NCI-H2227 (cell line): ENCODE measurements around the gene TMOD2.
A peak's percentile ranks its signal among the peaks of the same experiment; 100 is the strongest.

ENCODE experiments used
- DNase-seq: peaks from one replicate; lab custom pipeline; 2025; ENCODE audit not compliant: unreplicated experiment; lab: John Stamatoyannopoulos, UW

Gene TMOD2

DNA sequence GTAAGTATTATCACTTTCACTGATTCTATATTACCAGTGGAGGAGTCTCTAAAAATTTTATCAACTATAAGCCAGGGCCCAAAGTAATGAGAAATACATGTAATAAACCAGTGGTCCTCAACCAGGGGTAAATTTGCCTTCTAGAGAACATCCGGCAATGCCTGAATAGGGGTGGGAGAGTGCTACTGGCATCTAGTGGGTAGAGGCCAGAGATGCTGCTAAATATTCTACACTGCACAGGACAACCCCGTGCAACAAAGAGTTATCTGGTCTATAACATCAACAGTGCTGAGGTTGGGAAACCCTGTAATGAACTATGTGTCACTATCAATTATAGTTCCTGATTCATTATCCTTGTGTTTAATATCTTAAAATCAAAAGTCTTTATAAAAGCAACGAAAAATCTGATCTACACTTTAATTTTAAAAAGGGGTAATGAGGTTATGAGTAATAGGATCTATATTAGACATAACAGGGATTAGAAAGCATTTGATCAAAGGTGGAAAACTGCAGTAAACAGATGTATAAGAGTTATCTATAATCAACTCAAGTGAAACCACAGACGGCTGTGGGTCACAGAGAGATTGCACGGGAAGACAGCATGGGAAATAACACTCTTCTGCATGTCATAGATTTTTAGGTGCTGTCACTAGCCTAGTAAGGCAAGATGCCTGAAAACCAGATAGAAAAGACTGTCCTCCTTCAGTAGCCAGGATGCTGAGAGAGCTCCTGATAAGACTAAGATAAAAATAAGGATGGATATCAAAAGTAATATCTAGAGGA is 16.0 kb upstream of the TMOD2 start:
- no peak for DNase-seq

DNA sequence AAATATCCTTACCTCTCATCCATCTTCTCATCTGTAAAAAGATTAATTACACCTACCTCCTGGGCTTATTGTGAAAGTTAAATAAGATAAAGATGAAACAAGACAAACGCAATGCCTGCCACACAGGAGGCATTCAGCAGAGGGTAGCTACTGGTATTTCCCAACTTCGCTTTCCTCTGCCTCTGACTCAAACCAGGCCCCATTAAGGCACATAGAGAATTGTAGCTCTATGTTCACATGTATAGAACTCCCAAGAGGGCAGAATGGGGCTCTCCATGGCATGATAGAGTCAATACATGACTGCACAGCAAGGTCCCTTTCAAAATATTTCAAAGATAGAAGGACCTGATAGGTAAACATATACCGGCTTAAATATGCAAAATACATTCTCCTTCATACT is 15.3 kb upstream of the TMOD2 start:
- DNase-seq, result no peak

DNA sequence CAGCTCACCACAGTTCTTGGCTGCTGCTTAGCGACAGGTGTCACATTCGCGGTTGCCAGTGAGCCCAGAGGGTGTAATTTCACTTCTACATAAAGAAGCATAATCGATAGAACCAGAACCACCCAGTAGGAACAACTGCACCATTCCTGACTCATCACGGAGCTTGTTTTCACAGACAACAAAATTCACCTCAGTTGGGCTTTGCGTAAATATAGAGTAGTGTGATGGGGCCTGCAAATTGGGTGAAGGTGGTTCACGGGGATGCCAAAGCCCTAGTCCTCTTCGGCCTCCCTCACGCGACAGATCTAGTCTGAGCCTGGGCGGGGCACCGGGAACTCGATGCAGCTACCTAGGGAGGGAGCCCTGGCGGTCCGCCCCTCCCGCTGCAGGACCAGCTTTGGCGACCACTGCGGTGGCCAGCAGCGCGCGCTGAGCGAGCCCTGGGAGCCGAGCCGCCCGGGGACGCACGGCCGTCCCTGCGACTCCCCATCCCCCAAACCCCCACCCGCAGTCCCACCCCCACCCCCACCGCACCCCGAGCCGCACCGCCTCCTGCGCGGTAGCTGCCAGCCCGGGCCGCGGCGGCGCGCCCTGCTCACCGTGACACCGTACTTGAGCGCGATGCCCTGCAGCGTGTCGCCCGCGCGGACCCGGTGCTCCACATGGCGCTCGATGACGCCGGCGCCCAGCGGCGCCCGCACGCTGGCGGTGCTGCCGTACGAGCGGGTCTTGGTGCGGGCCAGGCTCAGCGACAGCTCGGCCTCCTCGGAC is 14.5 kb upstream of the TMOD2 start:
- DNase-seq, result peak; percentile 65

DNA sequence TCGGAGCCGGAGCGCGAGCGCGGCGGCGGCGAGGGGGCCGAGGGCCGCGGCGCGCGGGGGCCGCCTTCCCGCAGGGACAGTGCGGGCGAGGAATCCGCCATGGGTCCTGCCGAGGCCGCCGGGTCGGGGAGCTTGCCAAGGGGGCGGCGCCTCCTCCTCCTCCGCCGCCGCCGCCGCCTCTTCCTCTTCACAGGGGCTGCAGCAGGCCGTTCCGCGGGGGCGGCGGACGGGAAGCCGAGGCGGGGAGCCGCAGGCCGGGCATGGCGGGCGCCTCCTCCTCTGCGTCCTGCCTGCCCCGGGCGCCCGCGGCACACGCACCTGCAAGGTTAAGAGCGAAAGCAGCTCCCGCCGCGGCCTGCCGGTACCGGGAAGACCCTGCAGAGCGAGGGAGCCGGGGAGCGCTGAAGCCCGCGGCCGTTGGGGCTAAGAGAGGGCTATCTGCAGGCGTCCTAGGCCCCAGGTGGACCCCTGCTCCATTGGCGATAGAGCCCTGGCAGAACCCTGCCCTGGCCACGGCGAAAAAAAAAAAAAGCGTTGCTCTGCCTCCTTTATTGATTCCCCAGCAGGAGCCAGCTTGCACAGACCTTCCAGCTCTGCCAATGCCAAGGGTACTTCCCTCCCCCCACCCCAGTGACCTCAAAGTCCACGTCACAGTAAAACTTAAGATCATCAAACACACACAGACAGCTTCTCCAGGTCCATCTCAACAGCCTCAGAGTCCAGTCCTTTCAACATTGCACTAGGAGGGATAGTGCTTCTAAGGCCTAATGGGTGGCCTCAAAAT is 13.7 kb upstream of the TMOD2 start, which contains the start of gene LYSMD2:
LYSMD2 (minus strand) TSS at position 134 of the 784 bp plus-strand sequence; CDS start at position 101, 33 bp downstream.
- peak; percentile 53 for DNase-seq

DNA sequence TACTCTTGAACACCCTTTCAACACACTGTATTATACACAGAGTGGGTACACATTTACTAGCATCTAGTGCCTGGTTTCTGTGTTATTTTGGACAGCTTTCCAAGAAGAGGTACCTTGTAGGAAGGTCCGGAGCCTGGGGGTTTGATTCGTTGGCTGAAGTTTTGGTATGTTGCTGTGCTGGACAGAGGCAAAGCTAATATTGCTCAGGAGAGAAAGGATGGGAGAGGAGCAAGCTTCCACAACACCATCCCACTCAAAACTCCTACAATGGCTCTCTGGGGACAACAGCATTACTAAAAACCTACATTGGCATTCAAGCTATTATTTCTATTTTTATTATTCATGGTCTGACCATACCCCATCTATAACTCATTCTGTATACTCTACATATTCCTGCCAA is 12.8 kb upstream of the TMOD2 start:
- DNase-seq, result no peak

DNA sequence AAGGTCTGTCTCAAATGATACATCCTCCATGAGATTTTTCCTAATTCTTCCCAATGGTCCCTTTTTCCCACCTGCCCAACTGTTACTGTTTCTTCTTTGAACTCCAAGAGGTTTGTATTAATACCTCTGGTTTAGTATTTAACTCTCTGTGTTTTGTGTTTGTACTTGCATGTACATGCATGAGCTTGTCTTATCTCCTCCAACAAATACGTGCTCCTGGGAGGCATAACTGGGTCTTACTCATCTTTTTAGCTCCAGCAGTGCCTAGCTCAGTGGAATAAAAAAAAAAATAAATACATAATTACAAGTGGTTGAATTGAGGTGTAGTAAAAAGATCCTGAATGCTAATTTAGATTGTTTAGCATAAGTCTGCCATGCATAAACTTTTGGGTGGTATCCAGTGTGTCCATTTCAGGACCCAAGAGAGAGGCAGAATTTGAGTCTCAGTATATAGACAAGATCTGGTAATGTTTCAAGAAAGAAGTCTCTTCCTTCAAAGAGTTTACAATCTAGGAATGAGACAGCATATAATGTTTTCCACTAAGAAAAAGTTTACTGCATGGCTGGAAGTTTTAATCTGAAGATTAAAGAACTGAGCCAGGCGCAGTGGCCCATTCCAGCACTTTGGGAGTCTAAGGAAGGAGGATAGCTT is 12.2 kb upstream of the TMOD2 start:
- DNase-seq, result no peak

DNA sequence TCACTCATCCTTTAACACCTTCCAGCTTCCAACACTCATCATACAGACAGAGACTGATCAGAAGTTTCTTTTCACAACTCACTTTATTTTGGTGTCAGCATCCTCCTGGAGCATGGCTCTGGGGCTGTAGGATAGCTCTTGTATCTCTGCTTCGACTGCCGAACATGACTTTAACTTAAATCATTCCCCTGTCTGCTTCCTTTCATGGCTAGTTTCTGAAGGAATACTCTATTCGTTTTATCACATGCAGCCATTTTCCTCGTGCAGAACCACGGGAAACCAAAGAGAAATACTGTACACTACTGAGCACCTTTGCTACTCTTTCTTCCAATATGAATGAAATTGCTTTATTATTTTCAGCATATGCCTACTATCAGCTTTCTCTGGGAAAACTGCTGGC is 2.1 kb upstream of the TMOD2 start:
- DNase-seq, result no peak

DNA sequence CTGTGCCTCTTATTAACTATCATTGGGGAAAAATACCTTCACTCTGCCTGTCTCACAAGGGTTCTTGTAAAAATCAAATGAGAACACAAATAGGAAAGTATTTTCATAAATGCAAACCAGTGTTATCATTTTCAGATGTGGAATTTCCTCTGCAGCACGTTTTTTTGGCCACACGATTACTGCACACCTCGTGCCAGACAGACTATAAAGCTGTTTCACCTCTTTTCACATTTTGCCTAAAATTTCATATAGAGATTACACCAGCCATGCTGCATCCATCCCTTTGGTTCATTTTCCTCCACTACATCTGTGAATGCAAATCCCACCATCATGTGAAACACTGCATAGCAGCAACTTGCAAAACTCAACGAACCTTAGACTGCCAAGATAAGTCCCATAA is 1.2 kb upstream of the TMOD2 start:
- DNase-seq, result no peak

DNA sequence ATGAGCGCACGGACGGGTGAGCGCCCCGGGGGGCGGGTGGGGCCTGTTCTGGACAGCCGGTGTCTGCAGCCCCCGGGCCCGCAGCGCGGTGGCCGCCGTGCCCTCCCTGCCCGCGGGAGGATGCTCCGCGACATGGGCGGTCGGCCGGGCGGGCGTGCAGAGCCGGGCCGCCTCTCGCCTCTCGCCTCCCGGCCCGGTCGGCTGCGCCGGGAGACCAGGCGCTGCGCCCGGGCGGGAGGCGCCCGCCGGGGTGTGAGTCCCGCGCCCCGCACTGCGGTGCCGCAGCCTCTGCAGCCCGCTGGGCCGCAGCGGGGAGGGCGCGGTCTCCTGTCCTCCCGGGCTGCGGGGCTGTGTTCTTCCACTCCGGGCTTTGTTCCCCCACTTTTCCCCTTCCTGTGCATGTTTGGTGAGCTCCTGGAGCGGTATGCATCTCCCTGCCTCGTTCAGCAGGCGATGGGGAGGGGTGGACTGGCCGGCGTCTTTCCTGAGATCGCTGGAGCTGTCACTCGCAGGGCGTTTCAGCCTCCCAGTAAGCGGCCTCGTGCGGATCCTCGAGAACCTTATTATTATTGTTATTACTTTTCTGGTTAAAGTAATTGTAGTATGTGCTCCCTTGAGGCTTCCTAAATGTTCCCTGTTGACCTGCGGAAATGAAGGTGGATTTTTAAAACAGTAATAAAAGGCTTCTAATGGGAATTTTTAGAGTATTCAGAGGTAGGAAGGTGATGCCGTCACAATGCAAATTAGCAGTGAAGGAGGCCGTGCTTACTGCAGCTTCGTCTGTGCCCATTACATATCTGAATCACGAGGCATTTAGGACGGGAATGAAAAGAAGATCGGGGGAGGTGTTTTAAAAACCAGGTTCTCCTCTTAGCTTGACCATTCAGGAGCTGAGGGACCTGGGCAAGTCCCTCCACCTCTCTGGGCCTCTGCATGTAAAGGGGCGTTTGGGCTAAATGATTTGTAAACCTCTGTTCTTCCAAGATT is 593 bp downstream of the TMOD2 start:
- DNase-seq, result peak; percentile 46

DNA sequence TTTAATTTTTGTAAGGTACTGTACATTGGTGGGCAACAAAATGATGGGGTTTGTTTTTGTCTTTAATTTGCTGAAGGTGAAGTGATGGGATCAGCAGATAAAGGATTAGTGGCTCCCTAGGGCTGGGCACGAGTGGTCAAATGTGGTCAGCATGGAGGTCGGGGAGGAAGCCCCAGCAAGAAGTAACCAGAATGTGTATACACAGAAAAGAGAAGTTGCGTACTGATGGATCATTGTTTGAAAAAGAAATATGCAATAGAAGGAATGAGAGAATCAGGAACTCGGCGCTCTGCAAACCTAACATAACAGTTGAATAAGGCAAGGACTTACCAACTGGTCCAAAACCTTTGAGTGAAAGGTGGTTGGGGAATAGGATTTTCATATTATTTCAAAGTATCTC is 1.5 kb downstream of the TMOD2 start:
- no peak for DNase-seq

DNA sequence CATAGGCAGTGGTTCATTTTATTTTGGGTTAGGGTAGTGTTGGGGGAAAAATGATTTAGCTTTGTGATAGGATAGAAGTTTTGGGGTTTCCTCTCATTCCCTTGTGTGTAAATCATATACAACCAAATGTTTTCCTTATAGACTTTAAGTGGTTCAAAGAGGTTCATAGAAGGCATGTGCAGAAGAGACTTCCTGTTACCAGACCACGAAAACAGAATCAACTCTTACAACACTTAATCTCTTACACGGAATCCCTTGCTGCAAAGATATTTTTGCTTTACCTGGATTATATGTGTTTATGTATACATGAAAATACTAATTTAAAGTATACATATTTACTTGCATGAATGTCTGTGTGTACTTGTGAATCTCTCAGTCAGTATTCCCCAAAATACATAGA is 2.9 kb downstream of the TMOD2 start:
- no peak for DNase-seq

DNA sequence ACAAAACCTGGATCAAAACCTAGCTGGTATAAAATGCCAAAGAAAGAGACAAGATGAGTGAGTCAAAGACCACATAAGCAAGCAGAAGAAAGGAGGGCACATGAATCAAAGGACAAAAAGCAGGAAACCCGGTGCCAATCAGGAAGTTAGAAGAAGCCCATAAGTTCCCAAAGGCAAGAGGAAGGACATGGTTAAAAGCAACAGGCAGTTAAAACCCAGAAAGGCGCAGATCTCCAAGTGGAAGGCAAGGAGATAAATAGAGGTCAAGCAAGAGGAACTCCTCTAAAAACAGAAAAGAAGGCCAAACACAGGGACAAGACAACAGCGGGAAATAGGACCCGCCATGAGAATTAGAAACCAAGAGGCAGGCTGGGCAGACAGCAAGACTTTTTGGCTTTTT is 4.4 kb downstream of the TMOD2 start:
- DNase-seq, result no peak

DNA sequence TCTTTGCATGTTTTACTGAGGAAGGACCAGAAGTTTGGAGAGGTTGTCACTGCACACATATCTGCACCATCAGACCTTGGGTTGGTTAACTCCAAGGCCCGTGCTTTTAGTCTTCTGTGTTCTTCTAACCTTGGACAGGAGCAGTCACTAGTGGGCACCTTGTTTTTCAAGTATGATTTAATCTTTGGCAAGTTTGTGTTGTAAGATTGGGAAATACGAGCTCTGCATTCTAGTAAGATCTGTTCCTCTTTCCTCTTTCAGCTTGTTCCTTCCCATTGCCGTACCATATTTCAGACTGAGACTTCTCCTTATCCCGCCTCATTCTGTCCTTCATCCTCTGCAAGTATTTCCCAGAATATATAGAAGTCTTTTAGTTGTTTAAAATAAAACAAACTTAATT is 5.1 kb downstream of the TMOD2 start:
- no peak for DNase-seq

DNA sequence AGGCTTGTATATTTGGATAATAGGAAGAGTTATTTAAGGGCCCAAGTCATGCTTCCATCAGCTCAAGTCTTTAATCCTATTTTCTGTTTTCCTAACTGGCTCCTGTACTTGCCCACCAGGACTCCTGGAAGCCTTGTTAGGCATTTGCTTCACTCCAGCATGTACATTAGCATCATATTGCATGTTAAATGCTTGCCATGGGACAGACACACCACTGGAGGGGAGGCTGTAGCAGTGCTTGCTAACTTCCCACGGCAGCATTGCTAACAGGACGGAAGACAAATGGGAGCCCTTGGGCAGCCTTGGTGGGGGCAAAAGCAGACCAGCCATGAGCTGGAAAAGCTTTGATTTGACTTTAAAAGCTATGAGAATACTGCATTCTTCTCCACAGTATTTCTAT is 6.1 kb downstream of the TMOD2 start:
- no peak for DNase-seq

DNA sequence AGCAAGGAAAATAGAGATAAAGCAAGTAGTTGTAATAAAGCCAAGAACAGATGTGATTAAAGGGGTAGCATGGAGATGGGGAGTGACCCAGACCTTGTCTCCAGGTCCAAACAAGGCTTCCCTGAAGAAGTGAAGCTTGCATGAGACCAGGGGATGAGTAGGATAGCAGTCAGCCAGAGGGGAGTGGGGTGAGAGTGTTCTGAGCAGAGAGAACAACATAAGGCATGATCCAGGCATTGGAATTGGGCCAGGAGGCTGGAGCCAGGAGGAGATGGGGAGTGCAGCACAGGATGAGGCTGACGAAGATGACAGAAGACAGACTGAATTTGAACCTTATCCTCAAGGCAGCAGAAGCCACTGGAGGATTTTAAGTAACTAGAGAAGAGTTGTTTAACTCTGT is 7.2 kb downstream of the TMOD2 start:
- no peak for DNase-seq

DNA sequence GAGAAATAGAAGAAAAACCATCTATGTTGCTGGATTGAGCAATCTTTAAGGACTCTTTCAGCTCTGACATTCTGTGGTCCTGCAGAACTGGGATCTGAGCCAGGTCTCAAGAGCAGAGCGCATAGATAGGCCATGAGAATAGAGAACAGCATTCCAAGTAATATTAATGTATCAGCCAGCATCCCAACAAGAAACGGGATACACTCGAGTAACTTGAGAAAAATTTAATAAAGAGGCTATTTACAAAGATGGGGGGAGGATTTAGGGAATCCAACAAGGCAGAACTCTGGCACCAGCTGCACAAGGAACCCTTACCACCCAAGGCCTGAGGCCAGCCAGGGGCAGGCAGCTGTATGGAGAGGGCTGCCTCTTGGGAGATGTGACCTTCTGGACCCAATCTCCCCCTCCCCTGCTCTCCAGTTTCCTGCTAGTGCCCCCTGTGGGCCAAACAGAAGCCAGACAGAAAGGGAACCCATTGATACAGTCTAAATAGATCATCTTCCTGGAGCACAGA is 8.2 kb downstream of the TMOD2 start:
- DNase-seq, result no peak

DNA sequence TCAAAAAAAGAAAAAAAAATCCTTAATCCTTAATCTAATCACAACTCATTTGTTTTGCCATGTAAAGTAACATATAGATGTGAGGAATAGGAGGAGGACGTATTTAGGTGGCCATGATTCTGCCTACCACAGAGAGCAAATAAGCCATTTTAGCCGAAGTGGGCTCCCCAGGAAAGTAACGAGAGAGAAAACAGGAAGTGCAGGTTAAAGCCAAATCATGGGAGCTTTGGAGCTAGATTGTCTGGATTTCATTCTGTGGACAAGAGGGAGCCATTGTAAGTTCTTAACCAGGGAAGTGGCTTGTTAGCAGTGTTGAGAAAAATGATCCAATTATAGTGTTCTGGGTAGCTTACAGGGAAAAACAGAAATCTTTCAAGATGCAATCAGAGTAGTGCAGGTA is 9.4 kb downstream of the TMOD2 start:
- no peak for DNase-seq

DNA sequence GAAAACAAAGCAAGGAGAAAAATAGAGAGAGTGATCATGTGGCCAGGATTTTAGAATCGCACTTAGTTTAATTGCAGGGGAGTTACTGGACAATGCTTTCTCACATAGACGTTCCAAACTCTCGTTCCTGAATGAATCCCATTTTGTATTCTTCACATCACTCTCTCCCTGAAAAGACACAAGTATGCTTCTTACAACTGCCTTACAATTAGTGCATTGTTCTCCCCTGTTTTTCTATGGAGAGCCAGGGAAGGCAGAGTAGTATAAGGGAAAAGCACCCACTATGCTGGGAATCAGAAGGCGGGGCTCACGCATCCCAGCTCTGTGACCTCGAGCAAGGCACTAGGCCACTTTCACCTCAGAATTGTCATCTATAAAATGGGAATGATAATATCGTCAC is 14.4 kb downstream of the TMOD2 start:
- DNase-seq, result no peak

DNA sequence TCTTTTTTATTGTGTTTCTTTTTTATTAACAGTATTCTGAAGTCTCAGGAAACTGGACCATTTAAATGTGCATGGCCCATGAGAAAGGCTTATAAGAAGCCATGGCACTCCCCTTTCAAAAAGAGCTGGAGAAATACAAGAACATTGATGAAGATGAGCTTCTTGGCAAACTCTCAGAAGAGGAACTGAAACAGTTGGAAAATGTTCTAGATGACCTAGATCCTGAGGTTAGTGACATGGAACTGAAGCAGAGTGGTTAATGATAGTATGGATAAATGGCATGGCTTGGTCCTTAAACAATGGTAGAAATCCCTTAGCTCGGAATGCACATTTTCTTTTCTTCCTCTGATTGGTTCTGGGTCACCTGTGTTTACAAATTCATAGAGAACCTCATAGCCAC is 14.9 kb downstream of the TMOD2 start:
- DNase-seq, result no peak

DNA sequence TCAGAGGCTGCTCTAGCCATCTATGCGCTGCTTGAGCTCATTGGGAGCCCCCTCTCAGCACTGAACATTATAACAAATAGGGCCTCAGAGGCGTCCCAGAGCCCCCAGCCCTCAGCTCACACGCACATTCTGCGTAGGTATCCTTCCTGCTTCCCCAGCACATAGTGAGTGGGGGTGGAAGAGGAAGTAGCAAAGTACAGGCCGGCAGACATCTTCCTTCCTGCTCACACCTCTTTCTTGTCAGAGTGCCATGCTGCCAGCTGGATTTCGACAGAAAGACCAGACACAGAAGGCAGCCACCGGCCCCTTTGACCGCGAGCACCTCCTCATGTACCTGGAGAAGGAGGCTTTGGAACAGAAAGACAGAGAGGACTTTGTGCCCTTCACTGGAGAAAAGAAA is 16.6 kb downstream of the TMOD2 start:
- DNase-seq, result no peak
